ENCODE results near the gene CEP95. TPM values are rescaled to one million over a fixed set of nuclear protein-coding genes. Genes with fewer than 3 reads are reported as not detected.
A peak's percentile ranks its signal among the peaks of the same experiment; 100 is the strongest.

The CEP95 gene
- total RNA-seq, 3 donors from 2014 or later: 56.5 to 74.4 (median 73.2) TPM

DNA sequence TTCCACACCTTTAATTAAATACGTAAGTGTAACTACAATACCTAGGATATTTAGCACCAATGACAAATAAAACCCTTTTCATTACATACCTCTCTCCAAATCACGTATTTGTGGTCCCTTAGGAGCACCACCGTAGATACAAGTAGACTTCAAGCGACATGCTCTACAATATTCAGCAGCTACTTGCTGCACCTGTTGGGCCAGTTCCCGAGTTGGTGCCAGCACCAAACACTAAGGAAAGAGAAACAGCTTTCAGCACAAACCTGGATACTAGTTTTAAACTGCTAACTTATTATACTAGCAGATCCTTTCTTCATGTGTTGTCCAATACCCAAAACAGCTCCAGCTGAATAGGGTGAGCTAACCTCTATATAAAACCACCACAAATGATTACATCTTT, 3.4 kb upstream of the CEP95 start:
- Histone ChIP-seq H3K4me3 (peak overlapping the region; percentile 75 to 91 (median 83)), H3K27me3 (no peaks in the 10 kb centered on the region), H3K36me3 (peaks cover 25% of the 10 kb centered on the region), H3K9me3 (no peaks in the 10 kb centered on the region), H3K27ac (peak overlapping the region; percentile 69 to 100), H3K4me1 (peaks cover 0 to 9% of the 10 kb centered on the region in 2 donors)
- intact Hi-C loops (cut with DNase I; ENCODE audit: low total_unique reads): loop anchor here (10.0 kb wide), 1 partner anchor 179 kb away; no protein-coding TSS in a partner anchor
- TF ChIP-seq POLR2AphosphoS5 (IDR thresholded peaks at IDR 0.05) (no peak), CTCF (IDR thresholded peaks at IDR 0.05) (no peak), POLR2A (IDR thresholded peaks at IDR 0.05) (no peak)
- DNase-seq (ENCODE audit: low spot score in 2 of 2): no peak

DNA sequence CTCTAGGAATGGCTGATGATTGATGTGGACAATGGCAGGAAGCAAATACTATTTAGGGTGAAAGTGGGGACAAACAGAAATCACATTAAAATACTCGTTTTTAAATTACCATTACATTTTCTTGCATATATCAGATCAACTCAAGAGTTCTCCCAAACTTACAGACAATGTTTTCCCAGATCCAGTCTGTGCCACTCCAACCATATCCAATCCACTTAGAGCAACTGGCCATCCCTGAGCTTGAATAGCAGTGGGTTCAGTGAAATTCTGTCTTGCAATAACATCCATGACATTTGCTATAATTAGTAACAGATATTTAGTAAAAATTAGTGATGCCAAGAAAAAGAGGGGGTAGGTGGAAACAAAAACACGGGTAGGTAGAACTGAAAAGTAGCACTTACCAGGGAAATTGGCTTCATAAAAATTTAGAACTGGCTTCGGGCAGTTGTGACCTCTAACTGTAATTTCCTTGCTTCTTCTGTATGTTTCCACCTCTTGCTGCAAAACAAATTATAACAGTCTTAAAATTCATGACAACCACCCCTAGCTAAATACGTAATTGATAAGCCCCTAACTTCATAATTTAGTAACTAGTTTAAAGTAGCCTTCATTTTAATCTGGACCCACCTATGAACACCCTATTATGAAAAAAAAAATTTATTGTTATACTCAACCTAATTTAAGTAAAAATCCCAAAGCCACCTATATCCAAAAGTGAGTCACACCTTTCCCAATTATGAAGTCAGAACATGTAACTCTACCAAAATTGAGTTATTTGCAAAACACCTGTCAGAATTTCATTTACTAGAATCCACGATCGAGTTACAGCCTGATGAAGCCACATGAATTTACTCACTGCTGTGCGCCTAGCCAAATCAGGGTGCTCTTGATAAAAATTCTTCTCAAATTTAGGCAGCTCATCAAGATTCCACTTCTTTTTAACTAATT, 2.7 kb upstream of the CEP95 start:
- Histone ChIP-seq H3K4me3 (peak overlapping the region; percentile 75 to 91 (median 83)), H3K27me3 (no peaks in the 10 kb centered on the region), H3K36me3 (peaks cover 25% of the 10 kb centered on the region), H3K4me1 (peaks cover 0 to 16% of the 10 kb centered on the region in 2 donors), H3K9me3 (no peaks in the 10 kb centered on the region), H3K27ac (peak overlapping the region; percentile 99 to 100)
- no peak for DNase-seq (ENCODE audit: low spot score in 2 of 2)
- intact Hi-C loops (cut with DNase I; ENCODE audit: low total_unique reads): loop anchor here (10.0 kb wide), 1 partner anchor 179 kb away; no protein-coding TSS in a partner anchor
- TF ChIP-seq CTCF (IDR thresholded peaks at IDR 0.05) (no peak), POLR2A (IDR thresholded peaks at IDR 0.05) (no peak), POLR2AphosphoS5 (IDR thresholded peaks at IDR 0.05) (no peak)

DNA sequence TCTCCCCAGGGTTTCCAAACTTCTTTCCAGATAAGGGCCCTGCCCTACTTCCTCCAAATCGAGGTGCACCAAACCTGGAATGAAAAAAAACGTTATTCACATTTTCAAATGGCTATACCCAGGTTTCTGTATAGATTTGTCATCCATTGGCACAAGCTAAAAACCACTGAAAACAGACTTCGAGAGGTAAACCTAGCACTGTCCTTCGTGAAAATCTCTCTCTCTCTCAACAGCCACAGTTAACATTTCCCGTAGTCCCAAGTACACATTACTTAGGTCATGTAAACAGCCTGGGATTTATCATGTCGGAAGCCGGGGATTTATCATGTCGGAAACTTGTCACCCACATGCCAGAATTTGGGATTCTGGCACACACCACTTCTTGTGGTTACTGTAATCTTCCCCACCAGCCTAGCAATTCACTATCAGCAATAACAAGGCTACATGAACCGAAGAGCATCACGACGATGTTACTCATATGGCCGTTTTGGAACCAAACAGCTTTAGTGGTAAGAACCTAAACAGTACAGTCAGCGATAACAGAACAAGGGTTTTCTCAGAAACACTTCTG, 1.9 kb upstream of the CEP95 start:
- Histone ChIP-seq H3K9me3 (no peaks in the 10 kb centered on the region), H3K4me1 (peaks cover 0 to 17% of the 10 kb centered on the region in 2 donors), H3K27ac (peak overlapping the region; percentile 99 to 100), H3K27me3 (no peaks in the 10 kb centered on the region), H3K36me3 (peaks cover 25% of the 10 kb centered on the region), H3K4me3 (peak overlapping the region; percentile 75 to 91 (median 83))
- no peak for DNase-seq (ENCODE audit: low spot score in 2 of 2)
- intact Hi-C loops (cut with DNase I; ENCODE audit: low total_unique reads): loop anchor here (10.0 kb wide), 1 partner anchor 180 kb away; no protein-coding TSS in a partner anchor
- TF ChIP-seq POLR2AphosphoS5 (IDR thresholded peaks at IDR 0.05): no peak
- TF ChIP-seq CTCF (IDR thresholded peaks at IDR 0.05): no peak
- no peak for TF ChIP-seq POLR2A (IDR thresholded peaks at IDR 0.05)

DNA sequence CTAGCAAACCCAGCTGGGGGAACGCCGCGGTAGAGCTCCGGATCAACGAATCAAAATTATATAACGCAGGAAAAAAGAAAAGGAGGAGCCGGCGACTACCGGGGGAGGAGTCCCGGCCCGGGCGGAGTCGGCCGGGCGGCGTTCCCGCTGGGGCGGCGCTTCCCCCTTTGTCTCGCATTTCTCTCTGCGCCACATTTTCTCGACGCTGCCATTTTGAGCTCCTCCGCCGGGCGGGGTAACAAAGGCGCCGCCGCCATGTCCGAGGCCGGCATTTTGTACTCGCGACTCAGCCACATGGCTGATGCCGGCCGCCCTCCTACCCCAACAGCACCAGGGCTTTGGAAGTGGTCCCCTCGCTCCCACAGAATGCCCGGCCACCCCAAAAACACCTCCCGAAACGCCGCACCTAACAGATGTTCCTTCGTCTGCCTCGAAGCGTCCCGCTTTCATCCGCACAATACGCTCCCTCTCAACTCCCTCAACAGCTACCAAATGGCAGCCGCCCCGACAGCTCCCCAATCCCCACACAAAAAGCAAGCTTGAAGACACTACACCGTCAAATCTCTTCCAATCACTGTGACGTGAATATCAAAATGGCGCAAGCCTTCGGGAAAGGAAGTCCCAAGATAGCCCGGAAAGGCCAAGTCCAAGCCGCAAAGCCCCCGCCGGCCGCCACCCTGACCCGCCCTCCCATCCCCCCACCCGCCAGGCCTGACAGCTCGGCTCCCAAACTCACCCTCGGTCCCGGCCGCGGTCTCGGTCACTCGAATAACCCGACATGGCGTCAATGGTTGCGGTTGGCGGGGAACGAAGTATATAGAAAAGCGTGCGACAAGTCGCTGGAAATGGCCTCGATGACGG, 1.2 kb upstream of the CEP95 start:
- H3K4me3 ChIP-seq: peak overlapping the region; percentile 75 to 91 (median 83)
- TF ChIP-seq POLR2AphosphoS5 (IDR thresholded peaks at IDR 0.05) (peak; percentile 91 to 95 (median 95)), CTCF (IDR thresholded peaks at IDR 0.05) (peak; percentile 26 to 29 (median 29)), POLR2A (IDR thresholded peaks at IDR 0.05) (peak; percentile 47)
- peak; percentile 90 to 94 for DNase-seq (ENCODE audit: low spot score in 2 of 2)
- intact Hi-C loops (cut with DNase I; ENCODE audit: low total_unique reads): loop anchor here (10.0 kb wide), 1 partner anchor 181 kb away; no protein-coding TSS in a partner anchor
- H3K9me3 ChIP-seq: no peaks in the 10 kb centered on the region
- peaks cover 25% of the 10 kb centered on the region for H3K36me3 ChIP-seq
- H3K27me3 ChIP-seq: no peaks in the 10 kb centered on the region
- H3K4me1 ChIP-seq: peaks cover 0 to 17% of the 10 kb centered on the region in 2 donors
- H3K27ac ChIP-seq: peak overlapping the region; percentile 99 to 100
